GM12878 (cell line): Measurements from ENCODE around the gene SUGP2. TPM values are rescaled to one million over a fixed set of nuclear protein-coding genes. Genes with fewer than 3 reads are reported as not detected.

Source experiments
- ATAC-seq: fragments of 200-7000 bp; cut with Tn5 transposase; 3 replicates; pipeline ENCODE4 v1.9.1; 2020; ENCODE audit warnings: mild to moderate bottlenecking, moderate library complexity
- Bru-seq: library from RNA; stranded (reverse); fragments of 400-500 nt; gene quantifications from one replicate; lab custom pipeline; 2021; lab: Mats Ljungman, UMichigan
- BruChase-seq, 2 experiments: library from RNA; stranded (reverse); fragments of 400-500 nt; gene quantifications; one replicate each; lab custom pipeline; 2021; lab: Mats Ljungman, UMichigan
- BruUV-seq: library from RNA; stranded (reverse); fragments of 400-500 nt; replicated peaks from 2 replicates; lab custom pipeline; 2021; lab: Mats Ljungman, UMichigan
- CTCF ChIA-PET: fragments of 300-600 bp; sonication (Branson Sonifier 250); formaldehyde crosslinking; extraction: SDS; loops from one replicate; lab custom pipeline; 2021; ENCODE audit warnings: inconsistent platforms; lab: Yijun Ruan, JAX
- POLR2A ChIA-PET: fragments of 350-600 bp; formaldehyde crosslinking; extraction: SDS; loops from one replicate; lab custom pipeline; 2021; ENCODE audit warnings: inconsistent platforms; lab: Charles Lee
- RAD21 ChIA-PET: fragments of 300-600 bp; sonication (Branson Sonifier 250); formaldehyde crosslinking; loops from one replicate; lab custom pipeline; 2023; ENCODE audit warnings: antibody characterized with exemption; ENCODE audit not compliant: unreplicated experiment; lab: Charles Lee
- SMC1A ChIA-PET: fragments of 300-600 bp; sonication (Branson Sonifier 250); formaldehyde crosslinking; loops from one replicate; lab custom pipeline; 2023; ENCODE audit not compliant: unreplicated experiment, uncharacterized antibody; lab: Charles Lee
- DNase-seq: peaks from one replicate; pipeline ENCODE4 v3.0.0-alpha.2; 2011; ENCODE audit warnings: low read depth, low spot score
- FAIRE-seq: peaks from 3 replicates; lab custom pipeline; 2011; peaks lifted over from hg19 to GRCh38; lab: Jason Lieb, UNC
- H2AFZ ChIP-seq: 2 replicates; pipeline ENCODE4 v1.6.0; 2011; ENCODE audit warnings: low read depth, low read length, control low read depth; ENCODE audit not compliant: control insufficient read depth
- H3K27ac ChIP-seq: 2 replicates; pipeline ENCODE4 v1.5.1; 2011; ENCODE audit warnings: control low read depth; ENCODE audit not compliant: control insufficient read depth, insufficient read depth
- H3K27me3 ChIP-seq, 2 experiments: replicated peaks in 1 of 2; 2 replicates each; pipeline versions ENCODE4 v1.6.0 to v1.6.1; 2011; ENCODE audit warnings: low read length in 1 of 2; ENCODE audit not compliant: control insufficient read depth in 2 of 2, insufficient read depth in 2 of 2
- H3K36me3 ChIP-seq, 2 experiments: 2 replicates each; pipeline ENCODE4 v1.5.1; 2011; ENCODE audit warnings: low read length in 1 of 2; ENCODE audit not compliant: control insufficient read depth in 2 of 2, insufficient read depth in 2 of 2
- H3K4me1 ChIP-seq: 2 replicates; pipeline ENCODE4 v1.6.1; 2011; ENCODE audit warnings: mild to moderate bottlenecking, low read length, moderate library complexity, mixed read lengths; ENCODE audit not compliant: control insufficient read depth, insufficient read depth
- H3K4me2 ChIP-seq: 2 replicates; pipeline ENCODE4 v1.6.0; 2011; ENCODE audit warnings: control low read depth; ENCODE audit not compliant: control insufficient read depth, insufficient read depth
- H3K4me3 ChIP-seq: fragments of 200-600 bp; sonication (generic); 2 replicates; pipeline ENCODE4 v1.5.1; 2016
- H3K79me2 ChIP-seq: 2 replicates; pipeline ENCODE4 v1.6.0; 2011; ENCODE audit warnings: low read length; ENCODE audit not compliant: control insufficient read depth, insufficient read depth
- H3K9ac ChIP-seq: 2 replicates; pipeline ENCODE4 v1.8.0; 2011; ENCODE audit warnings: low read length, control low read depth, mixed read lengths; ENCODE audit not compliant: control insufficient read depth, insufficient read depth
- H3K9me3 ChIP-seq: replicated peaks from 3 replicates; pipeline ENCODE4 v1.5.1; 2011; ENCODE audit warnings: mild to moderate bottlenecking, low read length; ENCODE audit not compliant: control insufficient read depth, insufficient read depth
- H4K20me1 ChIP-seq: 2 replicates; pipeline ENCODE4 v1.6.0; 2011; ENCODE audit not compliant: control insufficient read depth, insufficient read depth
- ATF3 ChIP-seq: IDR thresholded peaks from 2 replicates; pipeline ENCODE4 v1.6.1; 2011; ENCODE audit warnings: low read depth, mild to moderate bottlenecking, low read length, moderate library complexity, borderline replicate concordance; ENCODE audit errors: extremely low read depth
- CHD2 ChIP-seq: IDR thresholded peaks from 2 replicates; pipeline ENCODE4 v1.6.1; 2011; ENCODE audit warnings: low read depth, low read length, improper control_type of control experiment, borderline replicate concordance
- ELK1 ChIP-seq: IDR thresholded peaks from 2 replicates; pipeline ENCODE4 v1.6.1; 2012; ENCODE audit warnings: low read depth, low read length, improper control_type of control experiment
- GABPA ChIP-seq: IDR thresholded peaks from 2 replicates; pipeline ENCODE4 v1.6.1; 2014; ENCODE audit warnings: antibody characterized with exemption, low read depth, mild to moderate bottlenecking, inconsistent platforms
- IKZF1 ChIP-seq: fragments of 450-650 bp; conservative IDR thresholded peaks from 2 replicates; pipeline ENCODE4 v1.6.1; 2017; ENCODE audit warnings: antibody characterized with exemption, mild to moderate bottlenecking
- POLR2A ChIP-seq: IDR thresholded peaks from 2 replicates; pipeline ENCODE4 v1.6.1; 2011; ENCODE audit warnings: low read depth, mild to moderate bottlenecking, low read length
- POU2F2 ChIP-seq: IDR thresholded peaks from 3 replicates; pipeline ENCODE4 v1.6.1; 2011; ENCODE audit warnings: low read depth, mild to moderate bottlenecking, low read length, borderline replicate concordance
- SKIL ChIP-seq: fragments of 450-650 bp; IDR thresholded peaks from 2 replicates; pipeline ENCODE4 v1.6.1; 2017; ENCODE audit warnings: mild to moderate bottlenecking, low read depth, inconsistent platforms; ENCODE audit not compliant: poor library complexity, severe bottlenecking
- TARDBP ChIP-seq: IDR thresholded peaks from 2 replicates; pipeline ENCODE4 v1.6.1; 2016; ENCODE audit warnings: borderline replicate concordance
- ZNF592 ChIP-seq: fragments of 450-650 bp; IDR thresholded peaks from 2 replicates; pipeline ENCODE4 v1.6.1; 2017; ENCODE audit warnings: mild to moderate bottlenecking, moderate library complexity
- WGBS: methylation state at CpG from one replicate; pipeline ENCODE4 v1.1.6; 2016; ENCODE audit warnings: low lambda C conversion rate; ENCODE audit not compliant: insufficient replicate concordance, insufficient coverage; ENCODE audit errors: missing lambda C conversion rate; 5-methylcytosine and 5-hydroxymethylcytosine counted together
- in situ Hi-C: fragments of 300-500 bp; cut with MboI; formaldehyde crosslinking; loops from 9 replicates; pipeline ENCODE4 v1.14.3; 2018; ENCODE audit warnings: mixed read lengths
- intact Hi-C: fragments of 100-400 bp; cut with micrococcal nuclease; formaldehyde crosslinking; loops from one replicate; pipeline ENCODE4 v1.14.2; 2022; ENCODE audit not compliant: unreplicated experiment
- long read RNA-seq, 2 experiments: library from polyadenylated mRNA; unstranded; transcript quantifications; one replicate each; pipeline ENCODE4 v2.0.0, GENCODE V29; 2019 to 2020
- polyA minus RNA-seq, 3 experiments: library from RNA; depleted of rRNA, polyadenylated mRNA; stranded (reverse); fragments of >200 nt; gene quantifications; 2 replicates each; pipeline ENCODE4 v1.2.3, GENCODE V29; 2011
- polyA plus RNA-seq, 11 experiments: library from polyadenylated mRNA; depleted of rRNA in 4 of 11; unstranded in 6 of 11; stranded (reverse) in 5 of 11; fragments of >200 nt; fragmentation: Nextera tagmentation in 4 of 11; fragmentation: Illumina TruSeq in 1 of 11; extraction: Ambion mirVana in 4 of 11; extraction: Trizol in 1 of 11; gene quantifications; 1 replicate in 1 of 11; 2 replicates in 10 of 11; pipeline versions ENCODE4 v1.2.1 to v1.2.3, GENCODE V29; 2011 to 2016; ENCODE audit warnings: inconsistent platforms in 2 of 11, missing spikeins in 2 of 11, low read depth in 1 of 11
- total RNA-seq, 4 experiments: library from RNA; depleted of rRNA in 3 of 4; stranded (reverse); fragments of >200 nt in 3 of 4; fragmentation: Illumina TruSeq in 1 of 4; extraction: Trizol in 1 of 4; gene quantifications; 2 replicates each; pipeline versions ENCODE4 v1.2.1 to v1.2.3, GENCODE V29; 2013 to 2021

Gene SUGP2
- 284 and 324 TPM in 2 replicates for total RNA-seq (2013; cell fraction: nucleolus; rRNA removed)
- total RNA-seq (2014; rRNA removed) (56.5 and 56.7 TPM in 2 replicates), total RNA-seq (2014; rRNA removed; fragmentation: Illumina TruSeq; extraction: Trizol) (55.3 and 56.4 TPM in 2 replicates), total RNA-seq (2021) (93.9 and 102 TPM in 2 replicates), polyA plus RNA-seq (2011; rRNA removed) (113 and 120 TPM in 2 replicates), polyA plus RNA-seq (2014; fragmentation: Illumina TruSeq; extraction: Trizol) (79.0 and 82.1 TPM in 2 replicates), polyA plus RNA-seq (2014; fragmentation: Nextera tagmentation; extraction: Ambion mirVana) (10 to 100 TPM; 15.0 to 38.6 TPM), polyA plus RNA-seq (2014; rRNA removed) (120 and 126 TPM in 2 replicates), polyA plus RNA-seq (2016; fragmentation: Nextera tagmentation; extraction: Ambion mirVana) (10 to 100 TPM; 56.7 to 57.6 TPM), polyA minus RNA-seq (2011; rRNA and poly(A)+ RNA removed) (33.2 and 44.7 TPM in 2 replicates), Bru-seq, nascent RNA (percentile 86 among the genes with signal in this experiment), BruChase-seq, experiment 1, labeled RNA remaining after a 6-hour chase (percentile 97 among the genes with signal in this experiment), BruChase-seq, experiment 2, labeled RNA remaining after a 2-hour chase (percentile 92 among the genes with signal in this experiment)
- 68.8 TPM for polyA plus RNA-seq (2011; ENCODE audit: low read depth)
- polyA plus RNA-seq (2011; cell fraction: cytosol; rRNA removed): 97.9 and 128 TPM in 2 replicates
- 312 and 337 TPM in 2 replicates for polyA plus RNA-seq (2011; cell fraction: nucleus; rRNA removed)
- 85.6 and 107 TPM in 2 replicates for polyA plus RNA-seq (2012)
- polyA minus RNA-seq (2011; cell fraction: cytosol; rRNA and poly(A)+ RNA removed): 16.0 and 22.8 TPM in 2 replicates
- polyA minus RNA-seq (2011; cell fraction: nucleus; rRNA and poly(A)+ RNA removed): 50.5 and 55.7 TPM in 2 replicates
- long read RNA-seq, experiment 1, partial matches to known transcripts: 1 of 6 reads
- long read RNA-seq, experiment 1, other reads (novel, unspliced or antisense): 5 of 6 reads
- long read RNA-seq, experiment 2, full-length matches to known transcripts: 1 of 22 reads
- long read RNA-seq, experiment 2, partial matches to known transcripts: 8 of 22 reads
- long read RNA-seq, experiment 2, other reads (novel, unspliced or antisense): 13 of 22 reads

DNA sequence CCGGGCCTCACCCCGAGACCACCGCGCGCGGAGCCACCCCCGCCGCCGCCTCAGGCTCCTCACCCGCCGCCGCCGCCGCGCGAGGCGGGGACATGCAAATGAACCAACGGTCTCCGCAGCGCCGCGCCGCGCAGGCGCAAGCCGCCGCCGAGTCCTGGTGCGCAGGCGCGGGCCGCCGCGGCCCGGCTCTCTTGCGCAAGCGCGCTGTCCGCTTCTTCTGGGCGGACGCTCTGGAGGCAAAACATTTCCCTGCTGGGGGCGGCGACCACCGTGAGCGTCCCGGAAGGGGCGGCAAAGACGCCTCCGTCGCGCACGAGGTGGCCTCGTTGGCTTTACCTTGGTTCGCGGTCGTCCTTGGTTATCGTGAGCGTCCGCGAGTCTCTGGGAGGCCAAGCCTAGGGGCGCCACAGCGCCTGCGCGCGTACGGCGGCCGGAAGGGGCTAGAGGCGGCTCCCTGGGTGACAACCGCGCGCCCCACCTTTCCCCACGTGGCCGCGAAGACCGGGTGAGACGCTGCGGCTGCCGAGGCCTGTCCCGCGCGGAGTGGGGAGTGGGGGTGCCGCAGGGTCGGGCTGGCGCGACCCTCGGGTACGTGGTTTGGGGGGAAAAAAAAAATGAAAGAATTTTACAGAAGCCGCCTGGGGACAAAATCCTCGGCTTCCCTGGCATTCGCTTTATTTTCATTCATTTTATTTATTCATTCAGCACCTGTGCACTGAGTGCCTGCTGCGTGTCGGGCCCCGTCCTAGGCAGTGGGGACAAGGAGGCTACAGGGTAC, at the start of gene SUGP2, which contains the start of gene ARMC6:
Gene SUGP2, minus strand, starts transcription at position 92 of the 778 bp plus-strand sequence. CDS start 2,446 bp downstream, outside the sequence.
Gene ARMC6, plus strand, starts transcription at position 178 of the 778 bp plus-strand sequence. CDS start 607 bp downstream, outside the sequence.
- WGBS: 0% methylated on average over 94 of the region's 94 CpGs
- TF ChIP-seq IKZF1: peak; percentile 100
- no peak for TF ChIP-seq SKIL
- TF ChIP-seq CHD2: peak; percentile 66
- TF ChIP-seq POLR2A: peak; percentile 84
- peak; percentile 74; the same call in 1 of the 2 replicates for TF ChIP-seq ATF3
- peak; percentile 87; the same call in 2 of the 3 replicates for TF ChIP-seq POU2F2
- TF ChIP-seq TARDBP: 0 out of 2 replicates have a peak, but pooled peaks have one; percentile 72
- TF ChIP-seq ZNF592: no peak
- TF ChIP-seq ELK1: peak; percentile 56; the same call in 1 of the 2 replicates
- no peak for TF ChIP-seq GABPA

More for the DNA sequence above, at the start of gene SUGP2, which contains the start of gene ARMC6:
- H4K20me1 ChIP-seq: no peaks in the 10 kb centered on the region
- no peak for FAIRE-seq
- ChIA-PET SMC1A (no interaction called here), RAD21 (no interaction called here), CTCF (no interaction called here), POLR2A (no interaction called here)
- ATAC-seq: peak; percentile 88
- H3K79me2 ChIP-seq: peaks cover 42% of the 10 kb centered on the region
- intact Hi-C loops (no loop called here), in situ Hi-C loops (no loop called here)
- H3K27me3 ChIP-seq: no peaks in the 10 kb centered on the region
- H2AFZ ChIP-seq: peak within 1 kb of the TSS; percentile 89
- H3K27ac ChIP-seq: peak within 1 kb of the TSS; percentile 94
- peaks cover 2% of the 10 kb centered on the region; the same call in 1 of the 3 replicates for H3K9me3 ChIP-seq
- peak within 1 kb of the TSS; percentile 85 for H3K4me2 ChIP-seq
- peaks cover 5% of the 10 kb centered on the region for H3K4me1 ChIP-seq
- BruUV-seq: no TSS peak
- H3K36me3 ChIP-seq: peaks cover 0 to 10% of the 10 kb centered on the region in 2 experiments
- peak within 1 kb of the TSS; percentile 93 for H3K9ac ChIP-seq
- H3K4me3 ChIP-seq: peak within 1 kb of the TSS; percentile 99
- peak; percentile 76 for DNase-seq
